ENCODE results near the gene FDXACB1.

FDXACB1 gene

DNA sequence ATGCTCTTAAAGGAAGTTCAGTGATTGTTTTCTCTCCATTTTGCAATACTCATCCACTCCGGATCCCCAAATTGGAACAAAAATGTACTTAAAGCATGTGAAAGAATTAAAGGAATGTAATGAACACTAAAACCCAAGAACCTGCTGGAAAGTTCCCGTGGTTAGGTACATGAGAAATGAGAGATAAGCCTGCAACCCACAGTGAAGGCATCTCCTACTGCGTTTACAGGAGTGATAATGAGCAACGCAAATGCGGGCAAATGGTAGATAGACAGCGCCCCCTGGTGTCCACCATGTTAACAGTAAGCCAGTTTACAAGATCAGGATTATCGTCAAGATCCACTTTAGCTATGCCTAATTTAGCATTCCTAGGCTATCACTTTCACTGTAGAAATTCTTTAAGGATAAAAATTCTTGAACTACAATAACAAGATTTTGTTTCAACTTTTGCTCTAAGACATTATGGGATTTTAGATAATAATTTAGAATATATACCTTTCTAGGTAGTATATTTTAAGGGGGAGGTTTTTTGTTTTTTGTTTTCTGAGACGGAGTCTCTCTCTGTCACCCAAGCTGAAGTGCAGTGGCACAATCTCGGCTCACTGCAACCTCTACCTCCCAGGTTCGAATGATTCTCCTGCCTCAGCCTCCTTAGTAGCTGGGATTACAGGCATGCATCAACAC is 37.5 kb downstream of the FDXACB1 start:
- peak; percentile 76 for DNase-seq (ENCODE audit: low read depth)

DNA sequence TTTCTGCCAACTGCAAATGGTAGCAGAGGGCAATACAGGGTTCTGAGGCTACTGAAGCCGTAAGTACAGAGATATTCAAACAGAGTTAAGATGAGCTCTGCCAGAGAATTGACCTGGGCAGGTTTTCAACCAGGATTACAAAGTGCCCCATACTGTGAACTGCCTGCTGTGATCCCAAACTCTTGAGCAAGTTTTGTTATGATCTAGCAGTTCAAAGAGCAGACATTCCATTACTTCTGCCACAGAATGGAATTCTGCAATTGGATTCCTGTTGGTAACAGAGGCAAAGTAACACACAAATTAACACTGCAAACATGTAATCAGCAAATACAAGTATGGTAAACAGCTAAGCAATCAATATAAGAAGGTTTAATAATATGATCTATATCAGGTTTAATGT is 38.8 kb downstream of the FDXACB1 start:
- DNase-seq (ENCODE audit: low read depth): no peak

DNA sequence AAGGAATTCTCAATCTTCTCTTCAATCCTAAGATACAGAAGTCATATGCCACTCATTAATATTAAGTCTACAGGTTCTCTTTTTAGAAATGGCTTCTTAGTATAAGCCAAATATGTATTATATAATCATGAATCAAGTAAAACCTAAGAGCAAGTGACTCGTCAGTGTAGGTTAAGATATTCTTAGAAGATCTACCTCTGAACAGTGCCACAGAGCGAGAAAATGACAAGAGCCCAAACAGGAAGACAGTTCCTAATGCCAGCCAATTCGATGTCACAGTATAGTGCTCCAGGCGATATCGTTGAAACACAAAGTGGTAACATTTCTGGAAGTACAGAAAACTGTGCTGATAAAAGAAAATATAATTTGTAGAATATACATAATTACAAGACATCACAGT is 40.9 kb downstream of the FDXACB1 start:
- DNase-seq (ENCODE audit: low read depth): no peak

DNA sequence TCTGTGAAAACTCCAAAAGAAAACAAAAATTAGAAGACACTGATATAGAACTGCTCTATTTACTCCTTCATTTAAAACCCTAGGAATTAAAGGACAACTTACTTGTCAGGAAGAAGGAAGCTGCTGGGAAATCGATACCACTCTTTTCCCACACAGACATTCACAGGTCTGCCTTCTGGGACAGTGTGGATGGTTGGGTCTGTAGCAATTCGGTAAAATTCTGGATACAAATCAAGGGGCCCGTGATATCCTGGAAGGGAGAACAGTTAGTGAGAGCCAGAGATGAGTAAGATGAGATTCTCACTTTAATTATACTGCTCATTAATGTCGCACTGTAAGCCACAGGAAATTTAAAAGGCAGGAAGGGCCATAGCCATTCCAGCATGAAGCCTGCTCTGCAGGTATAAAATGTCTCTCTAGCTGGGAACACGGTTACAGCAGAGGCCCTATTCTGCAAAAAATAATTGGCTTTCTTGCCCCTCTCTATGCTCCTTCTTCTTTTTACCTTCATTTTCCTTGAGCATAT is 41.5 kb downstream of the FDXACB1 start:
- DNase-seq (ENCODE audit: low read depth): no peak

DNA sequence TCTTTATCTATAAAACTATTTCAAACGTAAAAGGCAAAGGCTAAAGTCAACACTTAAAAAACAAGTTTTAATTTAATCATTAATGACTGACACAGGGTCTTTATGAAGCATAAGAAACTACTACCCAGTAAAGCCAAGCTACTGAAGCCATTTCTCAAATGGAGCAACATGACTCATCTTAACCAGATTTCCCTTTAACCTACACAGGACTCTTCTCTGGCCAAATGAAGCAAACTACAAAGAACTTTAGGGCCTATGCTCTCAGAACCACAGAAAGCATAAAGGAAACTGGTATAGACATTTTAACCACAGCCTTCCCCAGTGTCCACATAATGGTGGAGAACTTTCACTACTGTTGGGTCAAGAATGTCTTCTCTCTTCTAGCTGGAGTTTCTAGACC is 42.2 kb downstream of the FDXACB1 start:
- DNase-seq (ENCODE audit: low read depth): no peak

DNA sequence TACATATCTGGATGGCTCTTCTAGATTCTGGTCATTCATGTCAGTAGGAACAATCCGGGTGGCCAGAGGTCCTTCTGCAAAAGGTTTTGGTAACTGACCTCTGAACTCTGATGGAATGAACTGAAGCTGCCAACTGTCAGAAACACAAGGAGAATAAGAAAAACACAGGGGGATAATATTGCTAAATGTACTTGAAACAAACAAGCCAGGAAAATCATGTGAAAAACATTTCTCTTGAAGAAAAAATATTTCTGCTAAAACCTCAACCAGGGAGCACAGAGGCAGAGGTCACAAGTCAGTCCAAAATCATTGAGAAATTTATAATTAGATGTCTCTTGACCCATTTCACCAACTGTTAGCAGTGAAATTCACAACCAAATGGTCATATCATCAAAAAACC is 42.8 kb downstream of the FDXACB1 start:
- DNase-seq (ENCODE audit: low read depth): no peak

DNA sequence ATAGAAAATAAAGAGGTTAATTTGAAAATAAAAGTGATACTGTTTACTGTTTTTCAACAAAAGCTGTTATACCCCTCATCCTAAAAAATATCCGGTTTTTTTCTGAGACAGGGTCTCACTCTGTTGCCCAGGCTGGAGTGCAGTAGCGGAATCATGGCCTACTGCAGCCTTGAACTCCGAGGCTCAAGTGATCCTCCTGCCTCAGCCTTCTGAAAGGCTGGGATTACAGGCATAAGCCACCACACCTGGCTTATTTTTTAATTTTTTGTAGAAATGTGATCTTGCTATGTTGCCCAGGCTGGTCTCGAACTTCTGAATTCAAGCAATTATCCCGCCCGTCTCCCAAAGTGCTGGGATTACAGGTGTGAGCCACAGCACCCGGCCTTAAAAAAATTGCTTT is 43.3 kb downstream of the FDXACB1 start:
- no peak for DNase-seq (ENCODE audit: low read depth)

DNA sequence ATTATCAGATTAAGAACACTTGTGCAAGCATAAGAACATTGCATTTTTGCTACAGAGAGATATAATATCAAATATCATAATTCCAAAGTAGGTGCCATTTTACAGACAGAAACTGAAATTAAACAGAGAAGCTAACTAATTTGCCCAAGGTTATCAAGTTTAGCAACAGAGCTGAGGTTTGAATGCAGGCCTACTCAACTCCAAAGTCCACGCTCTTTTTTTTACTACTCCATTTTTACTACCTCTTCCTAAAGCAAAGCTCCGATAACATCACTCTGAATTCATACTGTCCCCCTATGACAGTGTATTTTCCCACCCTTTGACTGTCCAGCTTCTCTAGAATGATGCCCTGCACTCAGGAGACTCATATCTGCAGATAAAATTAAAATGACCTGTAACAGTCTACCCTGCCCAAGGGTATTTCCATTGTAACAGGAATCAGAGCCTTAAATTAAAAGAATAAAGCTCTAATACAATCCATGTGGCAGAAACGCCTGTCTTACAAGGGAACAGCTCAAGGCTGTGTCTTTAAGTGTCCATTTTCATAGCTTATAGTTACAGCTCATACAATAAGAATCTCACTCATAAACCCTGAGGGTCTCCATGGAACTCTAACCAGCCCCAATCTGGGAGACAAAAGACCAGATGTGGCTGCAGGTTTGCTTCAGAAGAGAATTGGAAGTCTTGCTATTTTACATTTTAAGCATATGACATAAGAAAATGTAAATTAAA is 44.4 kb downstream of the FDXACB1 start:
- DNase-seq (ENCODE audit: low read depth): no peak

DNA sequence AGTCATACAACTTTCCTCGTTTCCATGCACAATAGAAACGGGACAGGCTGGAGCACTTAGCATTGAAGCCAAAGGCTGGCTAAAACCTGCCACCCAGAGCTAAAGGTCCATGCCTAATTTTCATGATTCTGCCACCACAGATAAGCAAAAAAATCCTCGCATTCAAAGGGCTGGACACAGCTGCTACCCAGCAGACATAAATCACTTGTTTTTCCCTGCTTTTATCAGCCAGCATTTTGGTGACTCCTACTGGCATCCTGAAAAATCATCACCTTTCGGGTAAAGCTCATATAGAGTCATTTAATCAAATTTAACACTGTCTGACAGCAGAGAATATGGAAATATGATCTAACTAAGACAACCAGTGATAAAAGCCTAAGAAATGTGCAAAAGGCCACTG is 45.4 kb downstream of the FDXACB1 start:
- DNase-seq (ENCODE audit: low read depth): no peak

DNA sequence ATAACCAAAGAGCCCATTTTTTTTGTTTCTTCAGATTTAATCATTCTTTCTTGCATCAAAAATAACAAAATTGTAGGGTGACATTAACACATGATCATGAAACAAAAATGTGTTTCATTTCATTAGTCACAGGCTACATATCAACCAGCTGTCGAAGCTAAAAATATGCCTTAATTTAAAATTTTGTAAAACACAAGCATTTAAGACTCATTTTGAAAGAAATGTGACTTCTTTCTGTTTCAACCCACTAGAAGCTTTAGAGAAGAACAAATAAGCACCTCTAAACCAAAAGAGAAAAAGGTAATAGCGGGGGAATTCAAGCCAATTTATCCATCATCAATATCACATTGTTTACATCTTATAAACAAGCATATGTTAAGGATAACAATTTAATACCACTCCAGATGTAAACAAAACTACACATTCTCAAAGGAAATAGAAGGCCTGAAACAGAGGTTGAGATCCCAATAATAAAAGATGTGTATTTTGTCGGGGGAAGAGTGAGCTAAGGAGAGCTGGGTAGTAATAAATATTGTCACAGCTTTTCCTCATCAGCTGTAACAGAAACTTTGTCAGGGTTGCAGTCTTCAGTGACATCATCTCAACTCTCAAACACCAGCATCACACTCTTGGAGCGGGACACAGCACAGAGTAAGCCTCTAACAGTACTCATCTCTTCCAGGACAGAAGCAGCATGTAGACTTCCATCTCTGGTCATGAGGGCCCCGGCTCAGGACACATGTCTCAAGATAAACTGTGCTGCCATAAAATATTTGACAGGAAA is 49.6 kb downstream of the FDXACB1 start:
- no peak for DNase-seq (ENCODE audit: low read depth)

DNA sequence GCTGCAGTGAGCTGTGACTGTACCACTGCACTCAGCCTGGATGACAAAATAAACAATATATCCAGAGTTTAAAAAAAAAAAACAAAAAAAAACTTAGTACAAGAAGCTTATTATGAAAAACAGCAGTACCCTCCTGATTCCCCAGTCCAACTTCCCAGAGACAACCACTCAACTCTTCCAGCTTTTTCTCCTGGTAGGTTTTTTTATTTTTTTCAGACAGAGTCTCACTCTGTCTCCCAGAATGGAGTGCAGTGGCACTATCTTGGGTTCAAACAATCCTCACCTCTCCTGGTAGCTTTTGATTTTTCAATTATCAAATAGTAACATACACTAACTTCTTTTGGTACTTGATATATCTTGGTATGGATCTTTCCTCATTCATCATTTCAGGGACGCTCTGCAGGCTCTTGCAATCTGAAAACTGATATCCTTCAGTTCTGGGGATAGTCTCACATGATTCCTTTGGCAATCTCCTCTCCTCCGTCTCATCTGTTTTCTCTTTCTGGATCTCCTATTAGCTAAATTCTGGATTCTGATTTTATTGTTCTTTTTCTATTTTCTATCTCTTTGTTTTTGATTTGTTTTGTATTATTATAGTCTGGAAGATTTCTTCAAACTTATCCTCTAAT is 52.5 kb downstream of the FDXACB1 start:
- DNase-seq (ENCODE audit: low read depth): no peak
